Stimulated activated CD8-positive, alpha-beta memory T cell treated with anti-CD3 and anti-CD28 coated beads, Interleukin-4, amount 100 ng/mL, for 24 hours (primary cell): ENCODE measurements around the gene JUNB.

ENCODE experiments used
- DNase-seq: peaks from one replicate; pipeline ENCODE4 v3.0.0-alpha.2; 2020; ENCODE audit warnings: low read depth

JUNB gene

GRCh38 chr19:12791345-12792050 lies at the start of gene JUNB:
JUNB (plus strand) TSS chr19:12791486; CDS start chr19:12791772, 286 bp downstream.
- peak; percentile 93 for DNase-seq

GRCh38 chr19:12745166-12745897 lies 46.0 kb upstream of the JUNB start:
- DNase-seq, result no peak

- no peak for DNase-seq
Measured at GRCh38 chr19:12748489-12748888, 42.8 kb upstream of the JUNB start.

- no peak for DNase-seq
Measured at GRCh38 chr19:12749938-12750521, 41.3 kb upstream of the JUNB start.

GRCh38 chr19:12750851-12751250 lies 40.4 kb upstream of the JUNB start:
- DNase-seq, result no peak

GRCh38 chr19:12751635-12752034 lies 39.7 kb upstream of the JUNB start, which contains the start of gene BEST2:
BEST2 (plus strand) TSS chr19:12751791; CDS start chr19:12752593, 802 bp downstream.
- no peak for DNase-seq

- DNase-seq, result no peak
Measured at GRCh38 chr19:12752056-12752781, 39.1 kb upstream of the JUNB start.

GRCh38 chr19:12754465-12755196 lies 36.7 kb upstream of the JUNB start:
- DNase-seq, result no peak

GRCh38 chr19:12756150-12756883 lies 35.0 kb upstream of the JUNB start:
- DNase-seq, result no peak

- DNase-seq, result no peak
Measured at GRCh38 chr19:12757544-12758274, 33.6 kb upstream of the JUNB start.

GRCh38 chr19:12759686-12760085 lies 31.6 kb upstream of the JUNB start:
- no peak for DNase-seq

GRCh38 chr19:12763100-12763499 lies 28.2 kb upstream of the JUNB start:
- DNase-seq, result no peak

- no peak for DNase-seq
Measured at GRCh38 chr19:12764698-12765097, 26.6 kb upstream of the JUNB start.

GRCh38 chr19:12766051-12766521 lies 25.2 kb upstream of the JUNB start:
- peak; percentile 74 for DNase-seq

GRCh38 chr19:12767150-12767549 lies 24.1 kb upstream of the JUNB start:
- DNase-seq, result no peak

GRCh38 chr19:12767666-12768065 lies 23.6 kb upstream of the JUNB start:
- no peak for DNase-seq

GRCh38 chr19:12769689-12770088 lies 21.6 kb upstream of the JUNB start:
- no peak for DNase-seq

- no peak for DNase-seq
Measured at GRCh38 chr19:12770922-12771321, 20.4 kb upstream of the JUNB start.

GRCh38 chr19:12772323-12772722 lies 19.0 kb upstream of the JUNB start:
- DNase-seq, result no peak

GRCh38 chr19:12773571-12773970 lies 17.7 kb upstream of the JUNB start:
- DNase-seq, result no peak
